CD4-positive, alpha-beta T cell (primary cell): ENCODE measurements around the gene ARRDC1. TPM values are rescaled to one million over a fixed set of nuclear protein-coding genes. Genes with fewer than 3 reads are reported as not detected.

Experiments
- ATAC-seq: fragments of 200-7000 bp; cut with Tn5 transposase; one replicate; pipeline ENCODE4 v1.10.0; 2022; ENCODE audit warnings: mild to moderate bottlenecking; ENCODE audit not compliant: poor library complexity
- CTCF ChIA-PET: fragments of 350-600 bp; sonication (Branson Sonifier 250); formaldehyde crosslinking; loops from one replicate; lab custom pipeline; 2021; ENCODE audit warnings: antibody characterized with exemption, inconsistent platforms; lab: Charles Lee
- POLR2A ChIA-PET: fragments of 350-600 bp; sonication (Branson Sonifier 250); formaldehyde crosslinking; loops from one replicate; lab custom pipeline; 2021; ENCODE audit warnings: antibody characterized with exemption, inconsistent platforms; lab: Charles Lee
- DNase-seq, 14 experiments: peaks; one replicate each; pipeline ENCODE4 v3.0.0-alpha.2; 2013 to 2020; ENCODE audit warnings: mixed read lengths in 2 of 14
- H3K27ac ChIP-seq, 2 donors: one replicate each; pipeline versions ENCODE4 v1.5.1 to v1.7.0; 2013; ENCODE audit warnings: low read length in 2 of 2, low read depth in 1 of 2, mild to moderate bottlenecking in 1 of 2
- H3K27me3 ChIP-seq, 2 experiments: 1 replicate in 1 of 2; 2 replicates in 1 of 2; pipeline versions ENCODE4 v1.6.1 to v1.7.0; 2013; ENCODE audit warnings: low read length in 2 of 2, control low read depth in 1 of 2, mild to moderate bottlenecking in 1 of 2, moderate library complexity in 1 of 2; ENCODE audit not compliant: insufficient read depth in 2 of 2, control insufficient read depth in 1 of 2
- H3K36me3 ChIP-seq: one replicate; pipeline ENCODE4 v1.6.1; 2013; ENCODE audit warnings: low read length, control low read depth; ENCODE audit not compliant: insufficient read depth
- H3K4me1 ChIP-seq: one replicate; pipeline ENCODE4 v1.6.1; 2013; ENCODE audit warnings: low read length, control low read depth; ENCODE audit not compliant: insufficient read depth
- H3K4me3 ChIP-seq: one replicate; pipeline ENCODE4 v1.5.1; 2013; ENCODE audit warnings: mild to moderate bottlenecking, low read length, moderate library complexity
- H3K9me3 ChIP-seq, 2 experiments: 1 replicate in 1 of 2; 2 replicates in 1 of 2; pipeline versions ENCODE4 v1.6.1 to v1.7.0; 2013; ENCODE audit warnings: low read length in 2 of 2, mild to moderate bottlenecking in 2 of 2, control low read depth in 1 of 2, moderate library complexity in 1 of 2; ENCODE audit not compliant: control insufficient read depth in 1 of 2, insufficient read depth in 1 of 2
- H3K27ac Mint-ChIP-seq: one replicate; pipeline ENCODE4 v1.8.0; 2020; ENCODE audit warnings: mixed read lengths
- H3K27me3 Mint-ChIP-seq: one replicate; pipeline ENCODE4 v1.8.0; 2021; ENCODE audit warnings: mixed read lengths
- H3K36me3 Mint-ChIP-seq: one replicate; pipeline ENCODE4 v1.8.0; 2021; ENCODE audit warnings: low read depth, mixed read lengths
- H3K4me1 Mint-ChIP-seq: one replicate; pipeline ENCODE4 v1.8.0; 2021; ENCODE audit warnings: low read depth, mixed read lengths
- H3K4me3 Mint-ChIP-seq: one replicate; pipeline ENCODE4 v1.8.0; 2020; ENCODE audit warnings: mild to moderate bottlenecking, mixed read lengths
- H3K9me3 Mint-ChIP-seq: one replicate; pipeline ENCODE4 v1.8.0; 2020; ENCODE audit warnings: mixed read lengths
- intact Hi-C, 2 experiments: fragments of 100-400 bp; cut with DNase I in 1 of 2; cut with micrococcal nuclease in 1 of 2; formaldehyde crosslinking; loops; one replicate each; pipeline versions ENCODE4 v1.15.1 to v1.9.0; 2023 to 2025; cut with DNase I, micrococcal nuclease
- total RNA-seq, 174 experiments: library from RNA in 2 of 174; stranded (reverse) in 2 of 174; gene quantifications; one replicate each; pipeline ENCODE4 v1.2.3 and lab custom pipeline; 2021 to 2026
- TF ChIP-seq, protein P1 (sequence below): fragments of 200-600 bp; IDR thresholded peaks from one replicate; pipeline ENCODE4 v1.8.0; 2022; ENCODE audit warnings: antibody characterized with exemption, mild to moderate bottlenecking

ARRDC1 gene
- total RNA-seq, 2 experiments from 2014 or later, result 45.5 to 50.7 TPM

DNA sequence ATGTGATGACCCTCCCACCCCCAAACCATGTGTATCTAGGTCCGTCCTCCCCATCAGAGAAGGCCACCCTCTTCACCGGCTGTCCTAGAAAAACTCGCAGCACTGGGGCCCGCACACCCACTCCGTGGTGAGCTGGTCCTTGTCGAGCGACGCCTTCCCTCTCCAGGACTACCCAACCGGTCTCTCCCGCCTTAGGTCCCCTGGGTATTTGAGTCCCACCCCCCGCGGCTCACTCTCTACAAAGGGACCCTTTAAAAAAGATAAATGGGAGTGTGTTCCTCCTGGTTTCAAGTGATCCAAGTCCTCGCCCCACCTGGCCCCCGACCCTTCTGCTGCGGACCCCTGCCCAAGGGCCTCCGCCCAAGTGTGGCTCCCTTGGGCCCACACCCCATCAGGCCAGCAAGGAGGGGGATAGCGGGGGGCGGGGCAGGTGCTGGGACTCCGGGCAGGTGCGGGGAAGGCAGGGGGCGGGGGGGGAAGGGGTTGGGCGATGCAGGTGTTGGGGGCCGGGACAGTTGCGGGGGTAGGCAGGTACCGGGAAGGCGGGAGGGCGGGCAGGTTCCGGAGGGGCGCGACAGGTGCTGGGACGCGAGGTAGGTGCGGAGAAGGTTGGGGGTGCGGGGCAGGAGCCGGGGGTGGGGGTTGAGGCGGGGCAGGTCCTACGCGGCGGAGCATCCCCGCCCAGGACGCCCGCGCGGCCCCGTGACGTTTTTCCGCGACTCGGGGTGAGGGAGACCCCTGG is 970 bp upstream of the ARRDC1 start:
- H3K27ac ChIP-seq, result no peak overlapping the region
- intact Hi-C loops, result loop anchor here (1.0 to 10.0 kb wide), 7 partner anchors 14 to 510 kb away; partner anchors contain the start of genes EHMT1 (in 1 of the 2), EXD3 (in 1 of the 2), NOXA1 (in 1 of the 2) and NSMF (in 1 of the 2)
- Mint-ChIP-seq H3K27ac (no peak overlapping the region), H3K4me1 (peaks cover 22% of the 10 kb centered on the region), H3K27me3 (no peaks in the 10 kb centered on the region), H3K9me3 (no peaks in the 10 kb centered on the region), H3K4me3 (peak overlapping the region; percentile 70), H3K36me3 (no peaks in the 10 kb centered on the region)
- H3K36me3 ChIP-seq, result peaks cover 4% of the 10 kb centered on the region
- DNase-seq, result peak in 2 of 14 experiments; percentile 18 to 58
- H3K27me3 ChIP-seq, result no peaks in the 10 kb centered on the region
- CTCF ChIA-PET, result no interaction called here
- H3K4me3 ChIP-seq, result peak overlapping the region; percentile 35
- POLR2A ChIA-PET, result interaction anchor here (0.6 to 1.6 kb wide), 5 partner anchors 14 to 350 kb away, joined by 3 to 11 read pairs (median 3); partner anchors contain the start of genes EHMT1, NELFB and ZMYND19
- ATAC-seq, result no peak
- TF ChIP-seq, protein P1, sequence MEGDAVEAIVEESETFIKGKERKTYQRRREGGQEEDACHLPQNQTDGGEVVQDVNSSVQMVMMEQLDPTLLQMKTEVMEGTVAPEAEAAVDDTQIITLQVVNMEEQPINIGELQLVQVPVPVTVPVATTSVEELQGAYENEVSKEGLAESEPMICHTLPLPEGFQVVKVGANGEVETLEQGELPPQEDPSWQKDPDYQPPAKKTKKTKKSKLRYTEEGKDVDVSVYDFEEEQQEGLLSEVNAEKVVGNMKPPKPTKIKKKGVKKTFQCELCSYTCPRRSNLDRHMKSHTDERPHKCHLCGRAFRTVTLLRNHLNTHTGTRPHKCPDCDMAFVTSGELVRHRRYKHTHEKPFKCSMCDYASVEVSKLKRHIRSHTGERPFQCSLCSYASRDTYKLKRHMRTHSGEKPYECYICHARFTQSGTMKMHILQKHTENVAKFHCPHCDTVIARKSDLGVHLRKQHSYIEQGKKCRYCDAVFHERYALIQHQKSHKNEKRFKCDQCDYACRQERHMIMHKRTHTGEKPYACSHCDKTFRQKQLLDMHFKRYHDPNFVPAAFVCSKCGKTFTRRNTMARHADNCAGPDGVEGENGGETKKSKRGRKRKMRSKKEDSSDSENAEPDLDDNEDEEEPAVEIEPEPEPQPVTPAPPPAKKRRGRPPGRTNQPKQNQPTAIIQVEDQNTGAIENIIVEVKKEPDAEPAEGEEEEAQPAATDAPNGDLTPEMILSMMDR, result no peak
- H3K9me3 ChIP-seq, result no peaks in the 10 kb centered on the region
- peaks cover 31% of the 10 kb centered on the region for H3K4me1 ChIP-seq

DNA sequence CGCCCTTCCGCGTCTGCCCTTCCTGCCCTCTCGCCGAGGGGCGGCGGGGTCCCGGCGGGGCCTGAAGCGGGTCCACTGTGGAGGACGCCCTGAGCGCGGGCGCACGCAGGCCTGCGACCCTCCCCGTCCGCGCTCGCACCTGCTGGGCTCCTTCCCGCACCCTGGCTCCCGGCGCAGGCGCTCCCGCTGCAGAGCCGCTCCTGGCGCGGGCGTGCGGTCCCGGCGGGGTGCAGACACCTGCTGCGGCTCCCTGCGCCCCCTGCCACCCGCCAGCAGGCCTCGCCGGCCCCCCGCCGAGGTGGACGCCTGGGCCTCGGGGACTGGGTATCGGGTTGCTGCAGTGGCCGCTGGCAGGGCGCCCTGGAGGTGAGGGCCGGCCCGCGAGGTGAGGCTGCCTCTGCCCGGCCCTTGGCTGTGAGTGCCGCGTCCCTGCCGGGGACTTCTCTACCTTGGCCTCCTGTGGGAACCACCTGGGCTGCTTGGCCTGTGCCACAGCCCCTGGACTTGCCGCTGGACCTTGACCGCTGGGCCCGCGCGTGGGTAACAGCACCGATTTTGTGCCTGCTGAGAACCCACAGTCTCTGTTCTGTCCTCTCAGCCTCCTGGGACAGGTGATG is 627 bp downstream of the ARRDC1 start:
- Mint-ChIP-seq H3K27me3 (no peaks in the 10 kb centered on the region), H3K9me3 (no peaks in the 10 kb centered on the region), H3K36me3 (no peaks in the 10 kb centered on the region), H3K4me1 (peaks cover 22% of the 10 kb centered on the region), H3K4me3 (peak overlapping the region; percentile 88), H3K27ac (peak overlapping the region; percentile 47)
- DNase-seq (peak in 2 of 14 experiments; percentile 18 to 45), ATAC-seq (no peak)
- Histone ChIP-seq H3K4me3 (peak overlapping the region; percentile 58), H3K27me3 (no peaks in the 10 kb centered on the region), H3K27ac (no peak overlapping the region), H3K9me3 (no peaks in the 10 kb centered on the region), H3K36me3 (peaks cover 4% of the 10 kb centered on the region), H3K4me1 (peaks cover 33% of the 10 kb centered on the region)
- ChIA-PET CTCF (no interaction called here), POLR2A (interaction anchor here (1.6 kb wide), 1 partner anchor 16 kb away, joined by 8 read pairs; the partner anchor contains the start of gene ZMYND19)
- intact Hi-C loops, result loop anchor here in 1 of 2 experiments (5.0 to 10.0 kb wide), 3 partner anchors 149 to 511 kb away; partner anchors contain the start of genes EXD3, NOXA1 and NSMF
- TF ChIP-seq, protein P1, result no peak

DNA sequence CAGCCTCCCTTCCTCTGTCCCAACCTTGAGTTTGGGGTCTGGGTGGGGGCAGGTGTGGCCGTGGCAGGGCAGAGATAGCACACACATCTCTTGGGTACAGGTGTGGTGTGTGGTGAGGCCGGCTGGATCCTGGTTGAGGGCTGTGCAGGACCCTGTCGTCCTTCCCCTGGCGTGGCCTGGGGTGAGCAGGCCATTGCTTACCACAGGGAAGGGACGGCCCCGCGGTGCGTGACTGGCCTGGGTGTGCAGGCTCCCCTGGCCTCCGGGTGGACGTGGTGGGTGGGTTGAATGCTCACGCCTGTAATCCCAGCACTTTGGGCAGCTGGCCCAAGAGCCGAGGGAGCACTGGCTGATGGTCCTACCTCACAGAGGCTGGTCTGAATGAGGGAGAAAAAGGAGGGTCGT is 1.2 kb downstream of the ARRDC1 start:
- CTCF ChIA-PET, result no interaction called here
- Mint-ChIP-seq H3K27ac (peak overlapping the region; percentile 47), H3K4me1 (peaks cover 27% of the 10 kb centered on the region), H3K4me3 (peak overlapping the region; percentile 88), H3K36me3 (no peaks in the 10 kb centered on the region), H3K9me3 (no peaks in the 10 kb centered on the region), H3K27me3 (no peaks in the 10 kb centered on the region)
- POLR2A ChIA-PET, result no interaction called here
- Histone ChIP-seq H3K27ac (no peak overlapping the region), H3K27me3 (no peaks in the 10 kb centered on the region), H3K36me3 (peaks cover 4% of the 10 kb centered on the region), H3K4me3 (peak overlapping the region; percentile 58), H3K4me1 (peaks cover 39% of the 10 kb centered on the region), H3K9me3 (no peaks in the 10 kb centered on the region)
- ATAC-seq (no peak), DNase-seq (peak in 1 of 14 experiments; percentile 51)
- intact Hi-C loops, result loop anchor here in 1 of 2 experiments (5.0 to 10.0 kb wide), 3 partner anchors 149 to 512 kb away; partner anchors contain the start of genes EXD3, NOXA1 and NSMF
- TF ChIP-seq, protein P1, result no peak
